ENCODE results near the gene MAP3K15.

DNA sequence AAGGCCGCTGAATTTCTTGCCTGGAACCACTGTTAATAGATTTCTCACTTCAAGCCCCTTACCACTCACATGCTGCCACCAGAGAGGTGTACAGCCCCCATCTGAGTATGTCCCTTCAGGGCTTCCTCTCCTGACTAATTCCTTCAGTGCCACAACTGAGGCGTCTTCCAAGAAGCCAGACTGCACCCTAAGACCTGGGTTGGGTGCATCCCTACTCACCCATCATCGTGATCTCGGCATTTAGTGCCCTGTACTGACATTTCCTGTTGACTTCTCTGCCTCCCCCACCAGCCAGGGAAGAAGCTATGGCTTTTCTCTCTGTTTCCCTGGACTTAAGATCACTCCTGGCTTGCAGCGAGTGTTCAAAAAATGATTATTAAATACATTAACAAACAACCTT lies 40.4 kb upstream of the MAP3K15 start:
- TF ChIP-seq JUND (IDR thresholded peaks at IDR 0.05; ENCODE audit: low read depth, low read length) (no peak), SIN3A (IDR thresholded peaks at IDR 0.05; ENCODE audit: low read depth, low read length) (no peak), EZH2 (IDR thresholded peaks at IDR 0.05; ENCODE audit: borderline replicate concordance, control insufficient read depth, low read depth, low read length) (no peak), NR2F1 (conservative IDR thresholded peaks at IDR 0.05) (no peak), BCLAF1 (IDR thresholded peaks at IDR 0.05) (no peak), POLR2AphosphoS5 (IDR thresholded peaks at IDR 0.05; ENCODE audit: low read length) (no peak), RFX5 (IDR thresholded peaks at IDR 0.05; ENCODE audit: low read depth, low read length) (no peak)
- TF ChIP-seq, protein P1, sequence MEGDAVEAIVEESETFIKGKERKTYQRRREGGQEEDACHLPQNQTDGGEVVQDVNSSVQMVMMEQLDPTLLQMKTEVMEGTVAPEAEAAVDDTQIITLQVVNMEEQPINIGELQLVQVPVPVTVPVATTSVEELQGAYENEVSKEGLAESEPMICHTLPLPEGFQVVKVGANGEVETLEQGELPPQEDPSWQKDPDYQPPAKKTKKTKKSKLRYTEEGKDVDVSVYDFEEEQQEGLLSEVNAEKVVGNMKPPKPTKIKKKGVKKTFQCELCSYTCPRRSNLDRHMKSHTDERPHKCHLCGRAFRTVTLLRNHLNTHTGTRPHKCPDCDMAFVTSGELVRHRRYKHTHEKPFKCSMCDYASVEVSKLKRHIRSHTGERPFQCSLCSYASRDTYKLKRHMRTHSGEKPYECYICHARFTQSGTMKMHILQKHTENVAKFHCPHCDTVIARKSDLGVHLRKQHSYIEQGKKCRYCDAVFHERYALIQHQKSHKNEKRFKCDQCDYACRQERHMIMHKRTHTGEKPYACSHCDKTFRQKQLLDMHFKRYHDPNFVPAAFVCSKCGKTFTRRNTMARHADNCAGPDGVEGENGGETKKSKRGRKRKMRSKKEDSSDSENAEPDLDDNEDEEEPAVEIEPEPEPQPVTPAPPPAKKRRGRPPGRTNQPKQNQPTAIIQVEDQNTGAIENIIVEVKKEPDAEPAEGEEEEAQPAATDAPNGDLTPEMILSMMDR (IDR thresholded peaks at IDR 0.05 in 2 of 3, conservative IDR thresholded peaks at IDR 0.05 in 1 of 3; ENCODE audit: control insufficient read depth in 2 of 3, extremely low read depth in 1 of 3, insufficient read depth in 1 of 3, low read depth in 3 of 3, low read length in 3 of 3): no peak
